Right cardiac atrium (tissue), 5 donors: Measurements from ENCODE around the gene PITPNC1. TPM values are rescaled to one million over a fixed set of nuclear protein-coding genes. Genes with fewer than 3 reads are reported as not detected.

Experiments
- ATAC-seq, 2 donors: fragments of 200-7000 bp; cut with Tn5 transposase; one replicate each; pipeline versions ENCODE4 v1.8.0 to v1.9.1; 2020; ENCODE audit warnings: moderate library complexity in 2 of 2, mild to moderate bottlenecking in 1 of 2
- DNase-seq, 3 donors: peaks; one replicate each; pipeline ENCODE4 v3.0.0-alpha.2; 2020
- H3K27ac ChIP-seq: one replicate; pipeline ENCODE4 v1.5.1; 2013; ENCODE audit warnings: mild to moderate bottlenecking, low read length, control low read depth, moderate library complexity
- H3K27me3 ChIP-seq: one replicate; pipeline ENCODE4 v1.6.1; 2013; ENCODE audit not compliant: control insufficient read depth, insufficient read depth
- H3K4me1 ChIP-seq: one replicate; pipeline ENCODE4 v1.6.1; 2013; ENCODE audit warnings: low read length; ENCODE audit not compliant: control insufficient read depth, insufficient read depth
- H3K4me3 ChIP-seq: one replicate; pipeline ENCODE4 v1.5.1; 2013; ENCODE audit warnings: low read length, control low read depth
- H3K9me3 ChIP-seq: one replicate; pipeline ENCODE4 v1.6.1; 2013; ENCODE audit warnings: low read length; ENCODE audit not compliant: control insufficient read depth
- WGBS: extraction: QIAGEN DNeasy Blood & Tissue Kit; methylation state at CpG from one replicate; pipeline ENCODE4 v1.1.7; 2013; 5-methylcytosine and 5-hydroxymethylcytosine counted together
- intact Hi-C, 4 donors: fragments of 100-400 bp; cut with DNase I; formaldehyde crosslinking; loops; one replicate each; pipeline versions ENCODE4 v1.11.0 to v1.14.0; 2022 to 2023
- polyA plus RNA-seq: library from polyadenylated mRNA; stranded (reverse); fragments of 200-250 nt; gene quantifications from one replicate; pipeline ENCODE4 v1.2.3, GENCODE V29; 2013
- total RNA-seq, 4 donors: library from RNA; stranded (reverse); fragmentation: NEBNext Ultra II Directional; extraction: Animal tissue kit (Norgen Biotek cat#: 25700); gene quantifications; one replicate each; pipeline ENCODE4 v1.2.1, GENCODE V29; 2021
- donor health status: healthy with polysubstance abuse.
- donor health status: DM: no; HTN: yes; CAD: no.
- donor health status: DM: no; HTN: no; CAD: no.
- donor health status: DM: no; HTN: yes; CAD: no; lungs with severe emphysema.
- donor health status: DM: yes; HTN: yes; CAD: no.

Gene PITPNC1
- total and polyA plus RNA-seq, 5 donors: 8.6 to 29.7 (median 24.1) TPM

DNA sequence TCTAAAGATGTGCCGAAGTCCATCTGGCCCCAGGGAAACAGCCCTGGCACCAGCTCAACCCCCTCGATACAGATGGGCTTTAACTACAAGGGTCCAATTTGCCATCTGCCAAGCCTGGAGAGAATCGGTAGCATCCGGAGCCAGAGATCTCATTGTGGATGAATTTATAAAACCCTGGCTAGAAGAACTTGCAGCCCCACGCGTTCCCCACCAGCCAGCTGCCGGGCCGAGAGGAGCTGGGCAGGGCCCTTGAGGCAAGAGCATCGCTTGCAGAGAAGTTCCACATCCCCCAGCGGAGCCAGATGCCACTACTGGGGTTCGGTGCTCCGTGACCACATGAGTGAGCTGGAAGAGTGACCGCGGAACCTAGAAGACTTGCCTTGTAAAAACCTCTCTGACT lies 275.4 kb downstream of the PITPNC1 start:
- Histone ChIP-seq H3K9me3 (no peaks in the 10 kb centered on the region), H3K4me1 (peaks cover 8% of the 10 kb centered on the region), H3K27me3 (no peaks in the 10 kb centered on the region), H3K27ac (no peak overlapping the region), H3K4me3 (no peak overlapping the region)
- ATAC-seq (no peak), DNase-seq (no peak)
- WGBS: 96% methylated on average over 14 of the region's 14 CpGs
- intact Hi-C loops: no loop called here

DNA sequence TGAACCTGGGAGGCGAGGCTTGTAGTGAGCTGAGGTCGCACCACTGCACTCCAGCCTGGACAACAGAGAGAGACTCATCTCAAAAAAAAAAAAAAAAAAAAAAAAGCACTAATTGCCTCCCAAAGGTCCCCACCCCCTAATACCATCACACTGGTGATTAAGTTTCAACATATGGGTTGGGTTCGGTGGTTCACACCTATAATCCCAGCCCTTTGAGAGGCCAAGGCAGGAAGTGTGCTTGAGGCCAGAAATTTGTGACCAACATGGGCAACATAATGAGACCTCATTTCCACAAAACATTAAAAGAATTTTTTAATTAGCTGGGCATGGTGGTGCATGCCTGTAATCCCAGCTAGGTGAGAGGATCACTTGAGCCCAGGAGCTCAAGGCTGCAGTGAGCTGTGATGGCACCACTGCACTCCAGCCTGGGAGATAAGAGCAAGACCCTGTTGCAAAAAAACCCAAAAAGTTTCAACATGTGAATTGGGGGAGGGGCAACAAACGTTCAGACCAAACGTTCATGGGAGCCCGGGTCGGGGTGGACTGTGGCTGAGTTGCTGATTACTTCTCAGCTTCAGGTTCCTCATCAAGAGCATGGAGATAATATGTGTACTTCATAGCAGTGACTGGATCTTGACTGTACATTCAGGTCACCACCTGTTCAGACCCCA lies 278.5 kb downstream of the PITPNC1 start:
- Histone ChIP-seq H3K9me3 (no peaks in the 10 kb centered on the region), H3K27ac (no peak overlapping the region), H3K4me1 (no peaks in the 10 kb centered on the region), H3K4me3 (no peak overlapping the region), H3K27me3 (no peaks in the 10 kb centered on the region)
- DNase-seq: no peak
- 86% methylated on average over 7 of the region's 7 CpGs for WGBS
- no peak for ATAC-seq
- intact Hi-C loops: no loop called here

DNA sequence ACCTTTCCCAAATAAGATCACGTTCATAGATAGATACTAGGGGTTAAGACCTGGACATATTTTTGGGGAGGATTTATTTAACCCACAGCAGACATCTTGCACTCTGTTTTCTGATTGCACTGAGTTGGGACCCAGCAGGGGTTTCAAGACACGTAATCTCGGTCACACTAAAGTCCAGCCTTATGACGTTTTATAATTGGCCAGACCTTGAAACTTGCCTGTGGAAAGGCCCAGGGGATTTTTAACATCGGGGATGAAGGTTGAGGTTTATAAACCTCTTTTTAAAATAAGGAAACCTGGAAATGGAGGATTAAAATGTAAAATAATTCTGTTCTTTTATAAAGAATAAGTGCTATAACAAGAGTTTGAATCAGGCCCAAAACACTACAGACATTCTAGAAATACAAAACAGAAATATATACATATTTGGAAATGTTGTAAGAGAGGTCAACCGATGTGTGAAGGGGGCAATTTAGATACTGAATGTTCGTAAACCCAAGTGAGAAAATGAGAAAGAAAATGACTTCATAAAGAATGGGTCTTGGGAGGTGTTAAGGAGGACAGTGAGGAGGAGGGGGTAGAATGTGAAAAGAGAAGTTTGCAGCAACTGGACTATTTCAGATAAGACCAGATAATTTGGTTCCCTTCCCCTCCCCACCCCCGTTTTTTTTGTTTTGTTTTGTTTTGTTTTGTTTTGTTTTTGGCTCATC lies 279.6 kb downstream of the PITPNC1 start:
- Histone ChIP-seq H3K27me3 (no peaks in the 10 kb centered on the region), H3K9me3 (no peaks in the 10 kb centered on the region), H3K27ac (no peak overlapping the region), H3K4me1 (no peaks in the 10 kb centered on the region), H3K4me3 (no peak overlapping the region)
- DNase-seq (no peak), ATAC-seq (no peak)
- 78% methylated on average over 8 of the region's 8 CpGs for WGBS
- intact Hi-C loops: no loop called here

DNA sequence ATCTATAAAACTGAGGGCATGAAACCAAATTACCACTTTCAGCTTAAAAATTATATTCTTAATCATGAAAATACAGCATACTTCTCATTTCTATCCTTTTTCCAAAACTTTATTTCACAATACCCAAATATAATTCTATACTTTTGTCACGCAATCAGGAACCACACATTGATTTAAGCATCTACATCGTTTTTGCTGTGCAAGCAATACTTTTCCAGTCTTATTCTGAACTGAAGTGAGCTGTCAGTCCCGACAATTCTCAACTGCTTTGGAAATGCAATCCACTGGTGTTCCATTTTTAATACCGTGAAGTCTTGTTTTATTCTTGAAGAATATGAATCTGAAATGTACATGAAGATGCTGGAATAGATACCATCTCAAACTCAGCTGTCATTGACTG lies 280.5 kb downstream of the PITPNC1 start:
- Histone ChIP-seq H3K27me3 (no peaks in the 10 kb centered on the region), H3K27ac (no peak overlapping the region), H3K9me3 (no peaks in the 10 kb centered on the region), H3K4me3 (no peak overlapping the region), H3K4me1 (no peaks in the 10 kb centered on the region)
- intact Hi-C loops: no loop called here
- WGBS: 97% methylated on average over 4 of the region's 4 CpGs
- no peak for ATAC-seq
- no peak for DNase-seq

DNA sequence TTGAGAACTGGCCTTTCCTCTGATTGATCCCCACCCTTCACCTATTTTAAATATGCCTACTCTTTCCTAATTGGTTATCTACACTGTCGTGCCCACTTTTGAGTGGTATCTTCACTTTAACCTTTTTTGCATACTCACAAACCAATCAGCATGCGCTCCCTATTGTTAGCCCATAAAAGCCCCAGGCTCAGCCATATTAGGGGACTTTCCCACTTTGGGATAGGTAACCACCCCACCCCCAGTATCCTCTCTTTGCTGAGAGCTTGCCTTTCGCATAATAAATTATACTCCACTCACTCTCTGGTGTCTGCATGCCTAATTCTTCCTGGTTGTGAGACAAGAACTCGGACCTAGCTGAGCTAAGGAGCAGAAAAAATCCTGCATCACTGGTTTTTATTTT lies 281.2 kb downstream of the PITPNC1 start:
- H3K4me1 ChIP-seq: no peaks in the 10 kb centered on the region
- no peak for DNase-seq
- no peaks in the 10 kb centered on the region for H3K9me3 ChIP-seq
- H3K27me3 ChIP-seq: no peaks in the 10 kb centered on the region
- H3K27ac ChIP-seq: no peak overlapping the region
- no peak for ATAC-seq
- intact Hi-C loops: no loop called here
- H3K4me3 ChIP-seq: no peak overlapping the region
- 95% methylated on average over 4 of the region's 4 CpGs for WGBS

DNA sequence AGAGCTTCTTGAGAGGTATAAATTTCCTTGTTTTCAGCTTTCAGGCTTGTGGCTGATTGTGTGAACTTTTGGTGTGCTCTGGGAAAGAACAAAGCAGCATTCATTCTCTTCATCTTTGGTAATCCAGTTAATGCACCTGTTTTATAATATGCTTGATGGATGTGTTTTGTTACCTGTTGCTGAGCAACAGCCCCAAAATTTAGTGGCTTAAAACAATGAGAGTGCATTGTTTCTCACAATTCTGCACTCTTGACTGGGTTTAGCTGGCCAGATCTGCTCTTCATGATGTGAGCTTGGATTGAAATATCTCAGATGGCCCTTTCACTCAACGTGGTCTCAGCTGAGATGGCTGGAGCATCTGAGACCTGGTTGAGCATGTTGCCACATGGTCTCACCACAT lies 281.9 kb downstream of the PITPNC1 start:
- Histone ChIP-seq H3K4me1 (no peaks in the 10 kb centered on the region), H3K4me3 (no peak overlapping the region), H3K27ac (no peak overlapping the region), H3K9me3 (no peaks in the 10 kb centered on the region), H3K27me3 (no peaks in the 10 kb centered on the region)
- ATAC-seq (no peak), DNase-seq (no peak)
- WGBS: 77% methylated on average over 1 of the region's 1 CpG
- intact Hi-C loops: no loop called here

DNA sequence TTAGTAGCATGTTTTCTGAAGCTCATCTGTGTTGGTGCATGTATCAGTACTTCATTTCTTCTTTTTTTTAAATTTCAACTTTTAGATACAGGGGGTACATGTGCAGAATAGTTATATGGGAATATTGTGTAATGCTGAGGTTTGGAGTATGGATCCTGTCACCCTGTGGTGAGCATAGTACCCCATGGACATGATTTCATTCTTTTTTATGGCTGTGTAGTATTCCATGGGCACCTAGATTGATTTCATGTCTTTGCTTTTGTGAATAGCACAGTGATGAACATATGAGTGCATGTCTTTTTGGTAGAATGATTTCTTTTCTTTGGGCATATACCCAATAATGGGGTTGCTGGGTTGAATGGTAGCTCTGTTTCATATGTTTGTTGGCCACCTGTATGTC lies 285.6 kb downstream of the PITPNC1 start:
- no peak for DNase-seq
- ATAC-seq: no peak
- no peak overlapping the region for H3K4me3 ChIP-seq
- H3K9me3 ChIP-seq: no peaks in the 10 kb centered on the region
- no peaks in the 10 kb centered on the region for H3K27me3 ChIP-seq
- intact Hi-C loops: no loop called here
- H3K4me1 ChIP-seq: no peaks in the 10 kb centered on the region
- H3K27ac ChIP-seq: no peak overlapping the region

DNA sequence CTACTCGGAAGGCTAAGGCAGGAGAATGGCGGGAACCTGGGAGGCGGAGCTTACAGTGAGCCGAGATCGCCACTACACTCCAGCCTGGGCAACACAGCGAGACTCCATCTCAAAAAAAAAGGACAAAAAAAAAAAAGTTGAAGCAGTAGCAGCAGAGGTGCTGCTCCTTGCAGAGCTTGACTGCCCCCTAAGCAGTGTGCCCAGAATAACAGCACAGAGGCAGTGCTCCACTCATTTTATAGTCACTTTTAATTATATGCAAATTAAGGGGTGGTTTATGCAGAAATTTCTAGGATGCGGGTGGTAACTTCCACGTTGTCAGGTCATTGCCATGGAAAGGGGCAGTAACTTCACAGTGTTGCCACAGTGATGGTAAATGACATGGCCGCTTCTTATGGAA lies 286.4 kb downstream of the PITPNC1 start:
- H3K9me3 ChIP-seq: no peaks in the 10 kb centered on the region
- DNase-seq (no peak), ATAC-seq (no peak)
- 89% methylated on average over 9 of the region's 9 CpGs for WGBS
- no peaks in the 10 kb centered on the region for H3K4me1 ChIP-seq
- H3K4me3 ChIP-seq: no peak overlapping the region
- no peaks in the 10 kb centered on the region for H3K27me3 ChIP-seq
- intact Hi-C loops: no loop called here
- no peak overlapping the region for H3K27ac ChIP-seq

DNA sequence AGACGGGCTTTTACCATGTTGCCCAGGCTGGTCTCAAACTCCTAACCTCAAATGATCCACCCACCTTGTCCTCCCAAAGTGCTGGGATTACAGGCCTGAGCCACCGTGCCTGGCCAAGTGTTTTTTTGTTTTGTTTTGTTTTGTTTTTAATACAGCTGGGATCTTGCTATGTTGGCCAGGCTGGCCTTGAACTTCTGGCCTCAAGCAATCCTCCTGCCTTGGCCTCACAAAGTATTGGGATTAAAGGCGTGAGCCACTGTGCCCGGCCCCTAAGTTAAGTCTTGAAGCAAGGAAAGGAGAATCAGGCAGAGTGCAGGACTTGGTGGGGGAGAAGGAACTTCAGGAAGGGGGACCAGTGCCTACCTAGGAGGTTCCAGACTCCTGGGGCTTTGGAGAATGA lies 288.9 kb downstream of the PITPNC1 start:
- WGBS: 94% methylated on average over 4 of the region's 4 CpGs
- ATAC-seq: no peak
- Histone ChIP-seq H3K27ac (no peak overlapping the region), H3K9me3 (no peaks in the 10 kb centered on the region), H3K4me3 (no peak overlapping the region), H3K27me3 (no peaks in the 10 kb centered on the region), H3K4me1 (no peaks in the 10 kb centered on the region)
- intact Hi-C loops: no loop called here
- DNase-seq: no peak

DNA sequence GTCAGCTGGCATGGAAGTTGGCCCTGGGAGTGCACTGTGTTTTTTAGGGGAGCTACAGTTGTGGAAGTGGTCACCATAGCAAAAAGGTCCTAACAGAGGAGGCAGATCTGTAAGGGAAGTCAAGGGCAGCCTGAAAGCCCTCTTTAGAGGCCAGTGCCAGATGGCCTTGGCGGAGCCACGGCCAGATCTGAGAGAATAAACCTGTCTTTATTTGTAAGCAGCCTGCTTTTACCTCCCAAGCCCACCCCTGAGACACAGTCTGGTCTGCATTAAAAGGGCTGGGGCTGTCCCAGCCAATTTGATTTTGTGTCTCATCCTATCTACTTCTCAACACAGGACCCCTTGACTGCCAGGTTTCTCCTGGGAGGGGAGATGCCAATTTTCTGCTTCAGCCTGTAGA lies 289.6 kb downstream of the PITPNC1 start:
- WGBS: 96% methylated on average over 2 of the region's 2 CpGs
- no peak for ATAC-seq

DNA sequence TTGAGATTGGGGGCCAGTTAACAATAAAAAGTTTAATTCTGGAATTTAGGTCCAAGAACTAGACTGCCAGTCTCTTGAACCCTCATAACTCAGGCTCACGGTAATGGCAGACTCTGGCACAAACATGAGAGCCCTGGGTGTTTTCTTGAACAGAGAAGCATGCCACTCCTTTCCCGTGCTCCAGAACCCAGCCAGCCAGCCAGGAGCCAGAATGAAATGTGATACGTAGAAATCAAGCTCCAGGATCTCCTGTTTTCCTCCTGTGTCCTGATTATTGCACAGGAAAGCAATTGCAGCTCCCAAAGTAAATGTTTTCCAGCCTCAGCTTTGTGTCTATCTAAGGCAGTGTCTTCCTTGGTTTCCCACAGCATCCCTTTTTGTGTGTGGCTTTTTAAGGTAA lies 294.4 kb downstream of the PITPNC1 start:
- no peaks in the 10 kb centered on the region for H3K27me3 ChIP-seq
- no peak overlapping the region for H3K4me3 ChIP-seq
- no peak overlapping the region for H3K27ac ChIP-seq
- ATAC-seq (peak; percentile 67 to 74), DNase-seq (no peak)
- intact Hi-C loops: no loop called here
- H3K9me3 ChIP-seq: no peaks in the 10 kb centered on the region
- peaks cover 2% of the 10 kb centered on the region for H3K4me1 ChIP-seq
- 24% methylated on average over 3 of the region's 3 CpGs for WGBS

More for the DNA sequence above, 289.6 kb downstream of the PITPNC1 start:
- Histone ChIP-seq H3K27ac (no peak overlapping the region), H3K4me3 (no peak overlapping the region), H3K4me1 (peaks cover 2% of the 10 kb centered on the region), H3K27me3 (no peaks in the 10 kb centered on the region), H3K9me3 (no peaks in the 10 kb centered on the region)
- no peak for DNase-seq
- intact Hi-C loops: no loop called here
